ENCODE data around the gene ZBTB5.

ZBTB5 gene

GRCh38 chr9:37501957-37502596 lies 36.8 kb upstream of the ZBTB5 start:
- no CpG with 5 or more reads among the region's 2 CpGs for WGBS (ENCODE audit: extremely low coverage, insufficient coverage, insufficient read length)
- no peaks in the 10 kb centered on the region for H3K4me1 ChIP-seq (ENCODE audit: control insufficient read depth in 1 of 2, insufficient read depth in 2 of 2, low read length in 2 of 2)

DNA sequence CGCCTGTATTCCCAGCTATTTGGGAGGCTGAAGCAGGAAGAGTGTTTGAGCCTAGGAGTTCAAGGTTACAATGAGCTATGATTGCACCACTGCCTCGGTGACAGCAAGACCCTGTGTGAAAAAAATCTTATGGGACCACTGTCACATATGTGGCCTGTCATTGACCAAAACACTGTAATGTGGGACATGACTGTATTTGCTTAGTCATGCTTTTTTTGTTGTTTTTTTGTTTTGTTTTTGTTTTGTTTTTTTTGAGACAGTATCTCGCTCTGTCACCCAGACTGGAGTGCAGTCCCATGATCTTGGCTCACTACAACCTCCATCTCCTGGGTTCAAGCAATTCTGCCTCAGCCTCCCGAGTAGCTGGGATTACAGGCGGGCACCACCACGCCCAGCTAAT lies 34.0 kb upstream of the ZBTB5 start:
- Histone ChIP-seq H3K36me3 (ENCODE audit: control insufficient read depth in 1 of 2, insufficient read depth in 2 of 2, low read length in 2 of 2) (peaks cover 38 to 69% of the 10 kb centered on the region in 2 experiments), H3K27ac (ENCODE audit: low read depth, low read length) (no peak overlapping the region), H3K27me3 (ENCODE audit: insufficient read depth, low read length) (no peaks in the 10 kb centered on the region), H4K12ac (ENCODE audit: low read depth, low read length) (no peak overlapping the region), H2BK12ac (ENCODE audit: low read length) (no peak overlapping the region), H2BK120ac (ENCODE audit: insufficient read depth, low read length, poor library complexity) (no peak overlapping the region), H3K9ac (ENCODE audit: low read length) (no peak overlapping the region), H3K4me2 (ENCODE audit: low read length) (no peak overlapping the region), H3K4ac (ENCODE audit: low read depth, low read length) (no peak overlapping the region), H2AK5ac (ENCODE audit: low read length) (no peak overlapping the region), H3K23ac (ENCODE audit: low read length) (no peak overlapping the region), H3K4me1 (ENCODE audit: control insufficient read depth in 1 of 2, insufficient read depth in 2 of 2, low read length in 2 of 2) (no peaks in the 10 kb centered on the region), H3K79me2 (ENCODE audit: control insufficient read depth, insufficient read depth, low read length, poor library complexity) (no peaks in the 10 kb centered on the region), H4K8ac (ENCODE audit: low read depth, low read length) (no peak overlapping the region), H2BK5ac (ENCODE audit: low read depth, low read length, poor library complexity) (no peak overlapping the region), H3K14ac (ENCODE audit: low read length) (no peak overlapping the region), H2AFZ (ENCODE audit: insufficient read depth, low read length, poor library complexity) (no peak overlapping the region), H3K9me3 (ENCODE audit: insufficient read depth, low read depth, low read length) (no peaks in the 10 kb centered on the region), H3K4me3 (ENCODE audit: low read depth, low read length) (no peak overlapping the region), H4K91ac (ENCODE audit: low read depth, low read length) (no peak overlapping the region), H3K18ac (ENCODE audit: low read length) (no peak overlapping the region), H3K79me1 (ENCODE audit: low read length) (no peaks in the 10 kb centered on the region)
- no CpG with 5 or more reads among the region's 6 CpGs for WGBS (ENCODE audit: extremely low coverage, insufficient coverage, insufficient read length)
- no peak for DNase-seq

More at GRCh38 chr9:37501957-37502596, 36.8 kb upstream of the ZBTB5 start:
- no peak overlapping the region for H3K27ac ChIP-seq (ENCODE audit: low read depth, low read length)
- H4K91ac ChIP-seq (ENCODE audit: low read depth, low read length): no peak overlapping the region
- H2BK12ac ChIP-seq (ENCODE audit: low read length): no peak overlapping the region
- no peaks in the 10 kb centered on the region for H3K27me3 ChIP-seq (ENCODE audit: insufficient read depth, low read length)
- no peak overlapping the region for H2AFZ ChIP-seq (ENCODE audit: insufficient read depth, low read length, poor library complexity)
- no peak overlapping the region for H4K12ac ChIP-seq (ENCODE audit: low read depth, low read length)
- no peak for DNase-seq
- no peak overlapping the region for H3K18ac ChIP-seq (ENCODE audit: low read length)
- H2BK5ac ChIP-seq (ENCODE audit: low read depth, low read length, poor library complexity): no peak overlapping the region
- no peak overlapping the region for H2AK5ac ChIP-seq (ENCODE audit: low read length)
- H3K9ac ChIP-seq (ENCODE audit: low read length): no peak overlapping the region
- no peak overlapping the region for H3K14ac ChIP-seq (ENCODE audit: low read length)
- no peak overlapping the region for H2BK120ac ChIP-seq (ENCODE audit: insufficient read depth, low read length, poor library complexity)
- no peak overlapping the region for H3K4me3 ChIP-seq (ENCODE audit: low read depth, low read length)
- no peak overlapping the region for H3K4ac ChIP-seq (ENCODE audit: low read depth, low read length)
- H3K9me3 ChIP-seq (ENCODE audit: insufficient read depth, low read depth, low read length): no peaks in the 10 kb centered on the region
- H4K8ac ChIP-seq (ENCODE audit: low read depth, low read length): no peak overlapping the region
- no peak overlapping the region for H3K23ac ChIP-seq (ENCODE audit: low read length)
- peaks cover 30 to 55% of the 10 kb centered on the region in 2 experiments for H3K36me3 ChIP-seq (ENCODE audit: control insufficient read depth in 1 of 2, insufficient read depth in 2 of 2, low read length in 2 of 2)
- no peaks in the 10 kb centered on the region for H3K79me1 ChIP-seq (ENCODE audit: low read length)
- H3K79me2 ChIP-seq (ENCODE audit: control insufficient read depth, insufficient read depth, low read length, poor library complexity): no peaks in the 10 kb centered on the region
- H3K4me2 ChIP-seq (ENCODE audit: low read length): no peak overlapping the region

DNA sequence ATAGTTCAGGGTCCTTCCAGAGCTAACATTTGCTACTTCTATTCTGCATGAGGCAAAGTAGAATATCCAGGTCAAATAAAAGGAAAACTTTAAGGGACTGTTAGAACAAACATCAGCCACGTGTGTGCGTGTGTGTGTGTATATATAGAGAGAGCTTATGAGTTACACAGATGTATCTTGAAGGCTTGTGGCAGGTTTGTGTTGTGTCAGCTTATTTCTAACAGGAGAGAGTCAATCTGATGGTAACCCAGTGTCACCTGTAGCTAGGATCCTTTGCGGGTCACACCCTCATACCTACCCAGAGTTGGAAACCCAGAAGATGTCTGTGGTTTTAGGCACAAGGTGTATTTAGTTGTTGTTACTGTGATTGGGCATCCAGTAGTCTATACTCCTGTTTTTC lies 33.2 kb upstream of the ZBTB5 start:
- Histone ChIP-seq H3K4ac (ENCODE audit: low read depth, low read length) (no peak overlapping the region), H2AFZ (ENCODE audit: insufficient read depth, low read length, poor library complexity) (no peak overlapping the region), H2BK12ac (ENCODE audit: low read length) (no peak overlapping the region), H3K9ac (ENCODE audit: low read length) (no peak overlapping the region), H3K36me3 (ENCODE audit: control insufficient read depth in 1 of 2, insufficient read depth in 2 of 2, low read length in 2 of 2) (peaks cover 37 to 71% of the 10 kb centered on the region in 2 experiments), H2AK5ac (ENCODE audit: low read length) (no peak overlapping the region), H3K79me1 (ENCODE audit: low read length) (no peaks in the 10 kb centered on the region), H3K9me3 (ENCODE audit: insufficient read depth, low read depth, low read length) (no peaks in the 10 kb centered on the region), H2BK120ac (ENCODE audit: insufficient read depth, low read length, poor library complexity) (no peak overlapping the region), H3K4me1 (ENCODE audit: control insufficient read depth in 1 of 2, insufficient read depth in 2 of 2, low read length in 2 of 2) (no peaks in the 10 kb centered on the region), H3K4me2 (ENCODE audit: low read length) (no peak overlapping the region), H4K12ac (ENCODE audit: low read depth, low read length) (no peak overlapping the region), H3K18ac (ENCODE audit: low read length) (no peak overlapping the region), H4K91ac (ENCODE audit: low read depth, low read length) (no peak overlapping the region), H3K27ac (ENCODE audit: low read depth, low read length) (no peak overlapping the region), H3K79me2 (ENCODE audit: control insufficient read depth, insufficient read depth, low read length, poor library complexity) (no peaks in the 10 kb centered on the region), H3K14ac (ENCODE audit: low read length) (no peak overlapping the region), H3K4me3 (ENCODE audit: low read depth, low read length) (no peak overlapping the region), H4K8ac (ENCODE audit: low read depth, low read length) (no peak overlapping the region), H3K27me3 (ENCODE audit: insufficient read depth, low read length) (no peaks in the 10 kb centered on the region), H2BK5ac (ENCODE audit: low read depth, low read length, poor library complexity) (no peak overlapping the region), H3K23ac (ENCODE audit: low read length) (no peak overlapping the region)
- DNase-seq: no peak
- no CpG with 5 or more reads among the region's 3 CpGs for WGBS (ENCODE audit: extremely low coverage, insufficient coverage, insufficient read length)

GRCh38 chr9:37497320-37497719 lies 32.1 kb upstream of the ZBTB5 start:
- H3K27ac ChIP-seq (ENCODE audit: low read depth, low read length): no peak overlapping the region
- H3K9ac ChIP-seq (ENCODE audit: low read length): no peak overlapping the region
- peaks cover 30 to 67% of the 10 kb centered on the region in 2 experiments for H3K36me3 ChIP-seq (ENCODE audit: control insufficient read depth in 1 of 2, insufficient read depth in 2 of 2, low read length in 2 of 2)
- H3K9me3 ChIP-seq (ENCODE audit: insufficient read depth, low read depth, low read length): no peaks in the 10 kb centered on the region
- no peak overlapping the region for H2BK120ac ChIP-seq (ENCODE audit: insufficient read depth, low read length, poor library complexity)
- no peak overlapping the region for H4K12ac ChIP-seq (ENCODE audit: low read depth, low read length)
- DNase-seq: no peak
- H4K8ac ChIP-seq (ENCODE audit: low read depth, low read length): no peak overlapping the region
- no peak overlapping the region for H3K18ac ChIP-seq (ENCODE audit: low read length)
- no peaks in the 10 kb centered on the region for H3K4me1 ChIP-seq (ENCODE audit: control insufficient read depth in 1 of 2, insufficient read depth in 2 of 2, low read length in 2 of 2)
- no peak overlapping the region for H2AFZ ChIP-seq (ENCODE audit: insufficient read depth, low read length, poor library complexity)
- H3K4ac ChIP-seq (ENCODE audit: low read depth, low read length): no peak overlapping the region
- H3K79me1 ChIP-seq (ENCODE audit: low read length): no peaks in the 10 kb centered on the region
- no peak overlapping the region for H2BK5ac ChIP-seq (ENCODE audit: low read depth, low read length, poor library complexity)
- H4K91ac ChIP-seq (ENCODE audit: low read depth, low read length): no peak overlapping the region
- H3K4me2 ChIP-seq (ENCODE audit: low read length): no peak overlapping the region
- no peaks in the 10 kb centered on the region for H3K27me3 ChIP-seq (ENCODE audit: insufficient read depth, low read length)
- H3K4me3 ChIP-seq (ENCODE audit: low read depth, low read length): no peak overlapping the region
- H2AK5ac ChIP-seq (ENCODE audit: low read length): no peak overlapping the region
- WGBS (ENCODE audit: extremely low coverage, insufficient coverage, insufficient read length): no CpG with 5 or more reads among the region's 3 CpGs
- no peaks in the 10 kb centered on the region for H3K79me2 ChIP-seq (ENCODE audit: control insufficient read depth, insufficient read depth, low read length, poor library complexity)
- H3K14ac ChIP-seq (ENCODE audit: low read length): no peak overlapping the region
- H3K23ac ChIP-seq (ENCODE audit: low read length): no peak overlapping the region
- no peak overlapping the region for H2BK12ac ChIP-seq (ENCODE audit: low read length)

Measured in trophoblast cell (in vitro differentiated cells and primary cell).